ENCODE results near the gene KDM5A. TPM values are rescaled to one million over a fixed set of nuclear protein-coding genes. Genes with fewer than 3 reads are reported as not detected.
"Not testable (repeated sequence)": the region's sequence is repeated elsewhere in the genome, so short reads cannot be mapped to it uniquely, and the experiment has no call there.

Gene KDM5A
- total RNA-seq, 1 donor from 2014 or later, result 76.7 TPM

DNA sequence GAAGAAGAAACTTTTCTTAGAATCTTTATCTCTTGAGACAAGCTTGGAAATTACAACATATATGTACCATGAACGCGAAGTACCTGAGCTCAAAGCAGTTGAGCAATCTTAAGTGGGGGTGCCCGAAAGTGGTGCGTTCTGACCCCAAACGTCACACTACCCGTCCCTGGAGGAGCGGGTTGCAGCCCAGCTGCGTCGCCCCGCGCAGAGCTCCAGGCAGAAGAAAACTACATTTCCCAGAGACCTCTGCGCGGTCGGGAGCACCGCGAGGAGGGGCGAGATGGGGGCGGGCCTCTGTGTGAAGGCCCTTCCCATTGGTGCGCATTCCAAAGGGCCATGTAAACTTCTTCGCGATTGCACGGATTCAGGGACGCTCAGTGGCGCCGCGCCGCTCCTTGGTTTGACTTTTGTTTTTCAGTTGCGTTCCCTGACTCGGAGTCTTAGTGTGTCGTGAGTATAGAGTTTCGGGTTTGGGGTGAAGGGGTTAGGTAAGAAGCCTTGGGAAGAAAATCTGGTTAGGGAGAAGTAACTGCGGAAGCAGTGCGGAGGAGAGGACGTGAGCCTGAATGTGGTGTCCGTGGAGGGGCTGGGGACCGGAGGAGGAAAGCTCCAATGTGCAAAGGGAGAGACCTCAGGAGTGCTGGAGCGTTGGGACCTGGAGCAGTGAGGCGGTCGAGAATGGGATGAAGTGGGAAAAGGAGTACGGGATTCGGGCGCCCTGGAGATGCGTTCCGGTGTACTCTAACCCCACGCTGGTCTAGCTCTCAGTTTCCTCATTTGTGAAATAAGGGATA is 12.3 kb upstream of the KDM5A start, which contains the start of gene CCDC77:
CCDC77 (plus strand) TSS at position 410 of the 794 bp plus-strand sequence. CDS start 7,740 bp downstream, outside the sequence.
- H3K27ac Mint-ChIP-seq, result no peak within 1 kb of the TSS
- no peaks in the 10 kb centered on the region for H3K4me1 Mint-ChIP-seq (ENCODE audit: unreplicated experiment)
- H3K36me3 Mint-ChIP-seq, result peaks cover 9% of the 10 kb centered on the region
- H3K4me3 Mint-ChIP-seq, result no peak within 1 kb of the TSS
- DNase-seq (ENCODE audit: extremely low spot score, unreplicated experiment), result peak; percentile 93
- TF ChIP-seq, protein P1, sequence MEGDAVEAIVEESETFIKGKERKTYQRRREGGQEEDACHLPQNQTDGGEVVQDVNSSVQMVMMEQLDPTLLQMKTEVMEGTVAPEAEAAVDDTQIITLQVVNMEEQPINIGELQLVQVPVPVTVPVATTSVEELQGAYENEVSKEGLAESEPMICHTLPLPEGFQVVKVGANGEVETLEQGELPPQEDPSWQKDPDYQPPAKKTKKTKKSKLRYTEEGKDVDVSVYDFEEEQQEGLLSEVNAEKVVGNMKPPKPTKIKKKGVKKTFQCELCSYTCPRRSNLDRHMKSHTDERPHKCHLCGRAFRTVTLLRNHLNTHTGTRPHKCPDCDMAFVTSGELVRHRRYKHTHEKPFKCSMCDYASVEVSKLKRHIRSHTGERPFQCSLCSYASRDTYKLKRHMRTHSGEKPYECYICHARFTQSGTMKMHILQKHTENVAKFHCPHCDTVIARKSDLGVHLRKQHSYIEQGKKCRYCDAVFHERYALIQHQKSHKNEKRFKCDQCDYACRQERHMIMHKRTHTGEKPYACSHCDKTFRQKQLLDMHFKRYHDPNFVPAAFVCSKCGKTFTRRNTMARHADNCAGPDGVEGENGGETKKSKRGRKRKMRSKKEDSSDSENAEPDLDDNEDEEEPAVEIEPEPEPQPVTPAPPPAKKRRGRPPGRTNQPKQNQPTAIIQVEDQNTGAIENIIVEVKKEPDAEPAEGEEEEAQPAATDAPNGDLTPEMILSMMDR (conservative IDR thresholded peaks at IDR 0.05), result no peak
- H3K9me3 Mint-ChIP-seq, result no peaks in the 10 kb centered on the region
- H3K27me3 Mint-ChIP-seq, result no peaks in the 10 kb centered on the region

DNA sequence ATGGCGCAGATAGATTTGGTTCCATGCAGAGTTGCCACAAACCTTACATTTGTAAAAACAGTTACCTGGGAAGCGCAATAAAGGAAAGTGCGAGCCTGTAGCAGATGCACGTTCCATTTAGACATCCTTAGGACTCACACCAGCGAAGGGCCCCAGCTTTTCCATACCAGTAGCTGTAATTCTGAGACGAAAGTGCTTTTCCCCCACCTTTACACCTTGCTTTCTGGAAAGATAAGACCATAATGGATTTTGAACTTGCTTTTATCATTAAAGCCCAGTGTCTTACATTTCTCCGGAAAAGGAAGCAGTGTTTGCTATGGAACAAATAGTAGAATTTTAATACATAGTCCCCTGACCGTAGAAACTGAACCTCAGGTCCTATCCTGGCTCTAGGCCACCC is 11.7 kb upstream of the KDM5A start:
- no peak for DNase-seq (ENCODE audit: extremely low spot score, unreplicated experiment)
- Mint-ChIP-seq H3K9me3 (no peaks in the 10 kb centered on the region), H3K4me3 (no peak overlapping the region), H3K27me3 (no peaks in the 10 kb centered on the region), H3K27ac (no peak overlapping the region), H3K36me3 (peaks cover 3% of the 10 kb centered on the region), H3K4me1 (ENCODE audit: unreplicated experiment) (no peaks in the 10 kb centered on the region)
- TF ChIP-seq, protein P1 (conservative IDR thresholded peaks at IDR 0.05), result no peak

DNA sequence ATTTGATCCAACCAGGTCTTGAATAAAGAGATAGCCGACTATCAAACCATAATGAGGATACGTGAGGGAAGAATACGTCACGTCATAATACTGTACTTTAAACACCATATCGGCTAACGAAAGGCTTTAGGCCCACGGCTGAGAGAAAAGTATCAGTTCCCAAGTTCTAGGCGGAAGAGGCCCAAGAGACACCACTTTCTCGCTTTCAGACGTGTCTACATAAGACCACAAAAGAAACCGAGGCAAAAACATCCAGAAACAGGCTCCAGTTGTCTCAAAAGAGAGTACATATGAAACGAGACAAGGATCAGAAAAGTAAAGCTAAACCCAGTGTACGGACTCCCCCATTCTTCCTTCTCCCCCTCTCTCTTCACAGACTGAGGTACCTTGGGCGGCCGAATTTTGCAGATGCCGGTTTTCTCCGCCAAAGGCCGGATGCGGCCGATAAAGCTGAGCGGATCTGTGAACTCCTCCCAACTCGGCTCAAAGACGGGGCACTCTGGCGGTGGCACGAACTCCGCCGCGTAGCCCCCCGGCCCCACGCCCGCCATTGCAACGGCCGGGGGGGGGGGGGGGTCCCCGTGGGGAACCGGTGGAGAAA is 479 bp downstream of the KDM5A start:
- Mint-ChIP-seq H3K4me1 (ENCODE audit: unreplicated experiment) (no peaks in the 10 kb centered on the region), H3K9me3 (no peaks in the 10 kb centered on the region), H3K27ac (peak overlapping the region; percentile 100), H3K27me3 (peaks cover 5% of the 10 kb centered on the region), H3K36me3 (peaks cover 25% of the 10 kb centered on the region), H3K4me3 (peak overlapping the region; percentile 97)
- DNase-seq (ENCODE audit: extremely low spot score, unreplicated experiment), result no peak
- TF ChIP-seq, protein P1 (conservative IDR thresholded peaks at IDR 0.05), result peak; percentile 24

DNA sequence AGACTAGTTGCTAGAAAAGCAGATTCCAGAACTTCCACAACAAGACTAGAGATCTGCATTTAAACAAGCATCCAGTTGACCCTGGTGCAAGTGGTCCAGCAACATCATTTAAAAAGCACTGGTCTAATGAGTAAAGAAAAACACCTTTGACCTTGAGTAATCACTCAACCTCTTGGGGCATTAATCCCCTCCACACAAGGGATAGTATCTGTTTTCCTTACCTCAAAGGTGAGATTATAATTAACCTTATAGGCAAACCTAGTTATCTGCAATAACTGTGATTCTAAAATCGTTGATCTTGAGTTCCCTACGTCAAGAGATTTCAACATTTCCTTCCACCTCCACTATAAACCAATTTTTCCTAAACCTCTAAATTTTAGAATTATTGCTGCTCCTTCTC is 1.1 kb downstream of the KDM5A start:
- peaks cover 5% of the 10 kb centered on the region for H3K27me3 Mint-ChIP-seq
- H3K4me3 Mint-ChIP-seq, result peak overlapping the region; percentile 97
- no peaks in the 10 kb centered on the region for H3K9me3 Mint-ChIP-seq
- H3K36me3 Mint-ChIP-seq, result peaks cover 30% of the 10 kb centered on the region
- TF ChIP-seq, protein P1 (conservative IDR thresholded peaks at IDR 0.05), result no peak
- peak overlapping the region; percentile 100 for H3K27ac Mint-ChIP-seq
- DNase-seq (ENCODE audit: extremely low spot score, unreplicated experiment), result no peak
- no peaks in the 10 kb centered on the region for H3K4me1 Mint-ChIP-seq (ENCODE audit: unreplicated experiment)

DNA sequence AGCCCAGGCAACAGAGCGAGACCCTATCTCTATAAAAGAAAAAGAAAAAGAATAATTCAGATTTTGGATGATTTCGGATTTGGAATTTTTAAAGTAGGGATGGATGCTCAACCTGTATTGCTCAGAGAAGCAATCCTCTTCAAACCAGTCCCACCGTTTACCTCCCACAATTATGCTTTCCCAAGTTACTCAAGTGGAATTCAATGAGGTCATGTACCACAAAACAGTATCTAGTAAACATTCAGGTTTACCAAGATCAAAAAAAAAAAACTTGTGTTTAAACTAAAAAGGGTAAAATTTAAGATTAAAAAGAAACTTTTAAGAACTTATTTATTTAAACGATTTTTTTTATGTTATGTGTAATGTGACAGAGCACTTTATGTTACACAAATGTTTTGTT is 2.5 kb downstream of the KDM5A start:
- H3K27ac Mint-ChIP-seq, result peak overlapping the region; percentile 12
- DNase-seq (ENCODE audit: extremely low spot score, unreplicated experiment), result no peak
- H3K27me3 Mint-ChIP-seq, result peaks cover 5% of the 10 kb centered on the region
- TF ChIP-seq, protein P1 (conservative IDR thresholded peaks at IDR 0.05), result no peak
- H3K4me1 Mint-ChIP-seq (ENCODE audit: unreplicated experiment), result no peaks in the 10 kb centered on the region
- H3K9me3 Mint-ChIP-seq, result no peaks in the 10 kb centered on the region
- H3K4me3 Mint-ChIP-seq, result peak overlapping the region; percentile 97
- H3K36me3 Mint-ChIP-seq, result peaks cover 34% of the 10 kb centered on the region

DNA sequence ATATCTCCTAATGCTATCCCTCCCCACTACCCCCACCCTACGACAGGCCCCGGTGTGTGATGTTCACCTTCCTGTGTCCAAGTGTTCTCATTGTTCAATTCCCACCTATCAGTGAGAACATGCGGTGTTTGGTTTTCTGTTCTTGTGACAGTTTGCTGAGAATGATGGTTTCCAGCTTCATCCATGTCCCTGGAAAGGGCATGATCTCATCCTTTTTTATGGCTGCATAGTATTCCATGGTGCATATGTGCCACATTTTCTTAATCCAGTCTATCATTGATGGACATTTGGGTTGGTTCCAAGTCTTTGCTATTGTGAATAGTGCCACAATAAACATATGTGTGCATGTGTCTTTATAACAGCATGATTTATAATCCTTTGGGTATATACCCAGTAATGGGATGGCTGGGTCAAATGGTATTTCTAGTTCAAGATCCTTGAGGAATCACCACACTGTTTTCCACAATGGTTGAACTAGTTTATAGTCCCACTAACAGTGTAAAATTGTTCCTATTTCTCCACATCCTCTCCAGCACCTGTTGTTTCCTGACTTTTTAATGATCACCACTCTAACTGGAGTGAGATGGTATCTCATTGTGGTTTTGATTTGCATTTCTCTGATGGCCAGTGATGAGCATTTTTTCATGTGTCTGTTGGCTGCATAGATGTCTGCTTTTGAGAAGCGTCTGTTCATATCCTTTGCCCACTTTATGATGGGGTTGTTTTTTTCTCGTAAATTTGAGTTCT is 18.2 kb downstream of the KDM5A start:
- not testable (repeated sequence) for H3K9me3 Mint-ChIP-seq; H3K27me3 Mint-ChIP-seq; H3K4me3 Mint-ChIP-seq; H3K4me1 Mint-ChIP-seq (ENCODE audit: unreplicated experiment); H3K27ac Mint-ChIP-seq; DNase-seq (ENCODE audit: extremely low spot score, unreplicated experiment)
- H3K36me3 Mint-ChIP-seq, result peaks cover 90% of the 10 kb centered on the region
